NCI-H146 treated with DMSO at 0.1 percent for 48 hours (cell line): ENCODE measurements around the gene CCDC47.

Experiments used
- DNase-seq: peaks from one replicate; lab custom pipeline; 2025; ENCODE audit not compliant: unreplicated experiment; lab: John Stamatoyannopoulos, UW

The CCDC47 gene

GRCh38 chr17:63785556-63785955 lies 12.2 kb upstream of the CCDC47 start:
- DNase-seq = no peak

DNA sequence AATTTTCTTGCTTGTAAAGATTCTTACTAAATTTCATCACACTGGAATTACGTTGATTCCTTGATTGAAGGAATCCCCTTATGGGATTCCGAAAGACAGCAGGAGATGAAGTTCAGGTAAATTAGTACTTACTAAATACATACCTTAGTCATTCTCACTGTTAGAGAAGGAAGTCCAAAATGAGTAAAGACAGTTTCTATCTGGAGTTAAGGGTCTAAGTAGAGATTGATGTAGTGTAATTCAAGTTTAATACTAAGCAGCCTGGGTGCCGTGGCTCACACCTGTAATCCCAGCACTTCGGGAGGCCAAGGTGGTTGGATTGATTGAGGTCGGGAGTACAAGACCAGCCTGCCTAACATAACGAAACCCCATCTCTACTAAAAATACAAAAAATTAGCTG lies 10.1 kb upstream of the CCDC47 start:
- DNase-seq = no peak

GRCh38 chr17:63780928-63781327 lies 7.5 kb upstream of the CCDC47 start:
- DNase-seq = no peak

- no peak for DNase-seq
Observed at GRCh38 chr17:63780507-63780906, 7.1 kb upstream of the CCDC47 start.

GRCh38 chr17:63775420-63775819 lies 2.0 kb upstream of the CCDC47 start:
- DNase-seq = no peak

GRCh38 chr17:63774969-63775265 lies 1.5 kb upstream of the CCDC47 start:
- no peak for DNase-seq

- DNase-seq = peak; percentile 28
Observed at GRCh38 chr17:63774141-63774968, 958 bp upstream of the CCDC47 start, which contains the start of gene DDX42. Gene DDX42 (plus strand): TSS chr17:63774170. CDS start chr17:63787050, 12,880 bp downstream.

- peak; percentile 45 for DNase-seq
Observed at GRCh38 chr17:63772801-63773271, 561 bp downstream of the CCDC47 start.

DNA sequence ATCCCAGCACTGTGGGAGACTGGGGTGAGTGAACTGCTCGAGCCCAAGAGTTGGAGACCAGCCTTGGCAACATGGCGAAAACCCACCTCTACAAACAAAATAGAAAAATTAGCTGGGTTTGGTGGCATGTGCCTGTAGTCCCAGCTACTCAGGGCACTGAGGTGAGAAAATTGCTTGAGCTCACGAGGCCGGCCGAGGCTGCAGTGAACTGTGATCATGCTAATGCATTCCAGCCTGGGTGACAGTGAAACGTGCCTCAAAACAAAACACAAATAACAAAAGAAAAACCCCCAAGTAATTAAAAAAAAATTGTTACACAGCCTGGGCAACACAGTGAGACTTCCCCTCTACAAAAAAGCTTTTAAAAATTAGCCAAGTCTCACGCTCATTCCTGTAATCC lies 5.0 kb downstream of the CCDC47 start:
- DNase-seq = no peak

GRCh38 chr17:63766754-63767153 lies 6.6 kb downstream of the CCDC47 start:
- DNase-seq = no peak

DNA sequence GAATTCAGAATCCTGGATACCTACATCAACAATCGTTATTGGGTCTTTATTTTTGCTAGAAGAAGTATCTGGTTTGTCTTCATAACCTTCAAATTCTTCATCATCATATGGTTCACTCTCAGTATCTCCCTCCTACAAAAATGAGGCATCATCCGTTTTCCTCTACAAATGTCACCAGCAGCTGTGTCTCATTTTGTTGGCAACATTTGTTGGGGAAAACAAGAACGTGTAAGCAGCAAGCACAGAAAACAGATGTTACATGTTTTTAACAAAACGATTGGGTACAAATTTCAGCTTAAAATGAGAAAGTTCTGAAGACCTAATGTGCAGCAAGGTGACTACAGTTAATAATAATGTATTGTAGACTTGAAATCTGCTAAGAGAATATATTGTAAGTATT lies 8.7 kb downstream of the CCDC47 start:
- DNase-seq = no peak

GRCh38 chr17:63762161-63763078 lies 11.0 kb downstream of the CCDC47 start:
- DNase-seq = no peak

- no peak for DNase-seq
Observed at GRCh38 chr17:63760771-63761539, 12.4 kb downstream of the CCDC47 start.

DNA sequence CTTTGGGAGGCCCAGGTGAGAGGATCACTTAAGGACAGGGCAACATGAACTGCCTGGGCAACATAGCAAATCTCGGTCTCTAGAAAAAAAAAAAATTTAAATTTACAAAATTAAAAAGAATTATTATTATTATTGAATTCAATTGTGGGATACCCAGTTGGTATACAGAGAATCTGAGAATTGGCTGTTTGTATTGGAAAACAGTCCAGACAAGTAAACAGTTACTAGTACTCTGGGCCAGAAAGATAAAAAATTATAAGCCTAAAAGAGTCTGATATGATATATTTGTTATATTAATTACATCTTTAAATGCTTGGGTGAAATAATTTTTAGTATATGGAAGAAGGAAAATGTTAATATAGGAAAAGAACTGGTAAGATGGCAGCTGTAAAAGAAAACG lies 15.0 kb downstream of the CCDC47 start:
- no peak for DNase-seq

DNA sequence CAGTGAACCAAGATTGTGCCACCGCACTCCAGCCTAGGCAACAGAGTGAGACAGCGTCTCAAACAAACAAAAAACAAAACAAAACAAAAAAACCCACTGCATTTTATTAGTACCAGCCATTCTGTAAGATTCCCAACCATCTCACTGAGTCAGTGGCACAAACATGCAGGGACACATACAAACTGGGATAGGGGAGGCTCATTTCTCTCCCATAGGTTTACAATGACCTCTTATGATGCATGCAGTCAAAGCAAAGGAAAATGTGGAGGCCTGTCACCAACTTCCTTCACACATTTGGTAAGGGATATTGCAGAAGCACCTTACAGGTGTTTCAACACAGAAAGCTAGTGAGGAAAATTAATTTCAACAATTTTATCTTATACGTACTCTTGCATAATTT lies 19.4 kb downstream of the CCDC47 start:
- no peak for DNase-seq

DNA sequence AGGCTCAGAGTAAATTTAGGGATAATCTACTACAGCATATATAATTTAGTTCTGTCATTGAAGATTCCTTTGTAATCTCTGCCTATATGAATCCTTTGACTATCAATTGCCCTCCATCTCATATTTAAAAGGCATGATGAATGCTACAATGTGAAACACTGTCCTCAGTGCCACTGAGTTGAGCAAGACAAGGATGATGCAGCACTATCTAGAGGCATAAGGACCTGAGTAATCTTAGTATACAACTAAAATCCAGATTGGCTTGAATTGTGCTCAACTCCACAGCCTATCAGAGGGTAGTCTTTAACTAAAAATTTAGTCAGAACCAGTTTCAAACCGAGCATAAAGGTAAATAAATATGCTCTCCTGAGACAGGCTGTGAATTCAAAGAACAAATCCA lies 20.2 kb downstream of the CCDC47 start:
- no peak for DNase-seq

- no peak for DNase-seq
Observed at GRCh38 chr17:63752707-63753106, 20.7 kb downstream of the CCDC47 start.

GRCh38 chr17:63751806-63752205 lies 21.6 kb downstream of the CCDC47 start:
- no peak for DNase-seq

- peak; percentile 96 for DNase-seq
Observed at GRCh38 chr17:63741408-63742173, 31.8 kb downstream of the CCDC47 start, which contains the start of gene STRADA. Gene STRADA (minus strand): TSS chr17:63741799. CDS start chr17:63728369, 13,430 bp downstream.

GRCh38 chr17:63741143-63741407 lies 32.3 kb downstream of the CCDC47 start:
- no peak for DNase-seq
